K562 (cell line): Measurements from ENCODE around the gene DIP2C. TPM values are rescaled to one million over a fixed set of nuclear protein-coding genes. Genes with fewer than 3 reads are reported as not detected.

Source experiments
- ATAC-seq: fragments of 200-7000 bp; cut with Tn5 transposase; 3 replicates; pipeline ENCODE4 v1.9.1; 2020; ENCODE audit warnings: moderate library complexity
- BruUV-seq: library from RNA; stranded (reverse); fragments of 400-500 nt; replicated peaks from 2 replicates; lab custom pipeline; 2021; lab: Mats Ljungman, UMichigan
- CTCF ChIA-PET: fragments of 300-600 bp; formaldehyde crosslinking; extraction: SDS; loops from one replicate; lab custom pipeline; 2021; ENCODE audit warnings: low intra/inter-chr PET ratio; lab: Yijun Ruan, JAX
- POLR2A ChIA-PET: fragments of 300-600, 350-650 bp; sonication (Branson Sonifier 250); formaldehyde crosslinking; extraction: SDS; loops from one replicate; lab custom pipeline; 2021; ENCODE audit warnings: antibody characterized with exemption, inconsistent platforms; lab: Yijun Ruan, JAX
- DNase-seq, 4 experiments: peaks; one replicate each; pipeline versions ENCODE4 v3.0.0 to v3.0.0-alpha.2; 2011 to 2018; ENCODE audit warnings: low spot score in 3 of 4, mixed read lengths in 3 of 4; ENCODE audit errors: extremely low read depth in 1 of 4
- FAIRE-seq: peaks from 2 replicates; lab custom pipeline; 2011; peaks lifted over from hg19 to GRCh38; lab: Jason Lieb, UNC
- H2AFZ ChIP-seq: 2 replicates; pipeline ENCODE4 v1.6.0; 2011; ENCODE audit warnings: low read depth, low read length, control low read depth, inconsistent platforms
- H3K27ac ChIP-seq: fragments of 200-600 bp; 3 replicates; pipeline ENCODE4 v1.8.0; 2011; ENCODE audit warnings: low read depth, mild to moderate bottlenecking, control low read depth, inconsistent platforms, low read length, moderate library complexity, mixed read lengths; ENCODE audit errors: extremely low read depth
- H3K27me3 ChIP-seq, 2 experiments: fragments of 300-600 bp in 1 of 2; 2 replicates in 1 of 2; 3 replicates in 1 of 2; pipeline versions ENCODE4 v1.6.0 to v1.8.0; 2011; ENCODE audit warnings: inconsistent platforms in 2 of 2, low read length in 2 of 2, mild to moderate bottlenecking in 1 of 2, mixed read lengths in 1 of 2, moderate library complexity in 1 of 2; ENCODE audit not compliant: control insufficient read depth in 2 of 2, insufficient read depth in 2 of 2
- H3K36me3 ChIP-seq: fragments of 300-600 bp; 3 replicates; pipeline ENCODE4 v1.8.0; 2011; ENCODE audit warnings: mild to moderate bottlenecking, low read length, inconsistent platforms; ENCODE audit not compliant: control insufficient read depth, insufficient read depth
- H3K4me1 ChIP-seq, 2 experiments: fragments of 200-600 bp in 1 of 2; replicated peaks in 1 of 2; 2 replicates in 1 of 2; 3 replicates in 1 of 2; pipeline versions ENCODE4 v1.5.1 to v1.8.0; 2011; ENCODE audit warnings: inconsistent platforms in 2 of 2, low read length in 2 of 2, mild to moderate bottlenecking in 1 of 2, mixed read lengths in 1 of 2, moderate library complexity in 1 of 2; ENCODE audit not compliant: control insufficient read depth in 2 of 2, insufficient read depth in 2 of 2
- H3K4me2 ChIP-seq: 2 replicates; pipeline ENCODE4 v1.6.1; 2011; ENCODE audit warnings: low read length, control low read depth, inconsistent platforms, mixed read lengths; ENCODE audit not compliant: insufficient read depth
- H3K4me3 ChIP-seq: fragments of 200-600 bp; sonication (generic), shearing (Covaris generic); 2 replicates; pipeline ENCODE4 v1.5.1; 2016; ENCODE audit warnings: control low read depth, inconsistent platforms
- H3K79me2 ChIP-seq: fragments of 200-600 bp; 3 replicates; pipeline ENCODE4 v1.8.0; 2011; ENCODE audit warnings: low read length, inconsistent platforms; ENCODE audit not compliant: control insufficient read depth, insufficient read depth
- H3K9ac ChIP-seq, 2 experiments: 2 replicates each; pipeline versions ENCODE4 v1.6.0 to v1.6.1; 2011; ENCODE audit warnings: low read depth in 2 of 2, low read length in 2 of 2, control low read depth in 1 of 2, inconsistent platforms in 1 of 2, mild to moderate bottlenecking in 1 of 2, mixed read lengths in 1 of 2; ENCODE audit not compliant: insufficient read depth in 1 of 2
- H3K9me1 ChIP-seq: one replicate; pipeline ENCODE4 v1.6.0; 2011; ENCODE audit warnings: inconsistent platforms, mild to moderate bottlenecking, low read length, moderate library complexity; ENCODE audit not compliant: control insufficient read depth, insufficient read depth
- H3K9me3 ChIP-seq: replicated peaks from 2 replicates; pipeline ENCODE4 v1.5.1; 2011; ENCODE audit warnings: low read depth, low read length, inconsistent platforms; ENCODE audit not compliant: control insufficient read depth, insufficient read depth
- H4K20me1 ChIP-seq: replicated peaks from 2 replicates; pipeline ENCODE4 v1.6.1; 2011; ENCODE audit warnings: low read length, inconsistent platforms, mixed read lengths; ENCODE audit not compliant: control insufficient read depth, insufficient read depth
- GATA2 ChIP-seq: sonication (generic); formaldehyde crosslinking; IDR thresholded peaks from 2 replicates; pipeline ENCODE4 v1.4.0; 2020; ENCODE audit warnings: mild to moderate bottlenecking, missing genetic modification reagents
- JUN ChIP-seq, 2 experiments: sonication (generic) in 1 of 2; formaldehyde crosslinking in 1 of 2; IDR thresholded peaks; 2 replicates each; pipeline versions ENCODE4 v1.6.1 to v1.8.0; 2012 to 2022; ENCODE audit warnings: borderline replicate concordance in 2 of 2, mild to moderate bottlenecking in 2 of 2, improper control_type of control experiment in 1 of 2, low read depth in 1 of 2, low read length in 1 of 2, missing genetic modification reagents in 1 of 2
- KHSRP ChIP-seq: fragments of 450-650 bp; IDR thresholded peaks from 2 replicates; pipeline ENCODE4 v1.6.1; 2017
- KLF10 ChIP-seq: fragments of 250-450 bp; sonication (Bioruptor Pico); IDR thresholded peaks from 2 replicates; pipeline ENCODE4 v1.6.1; 2021; ENCODE audit warnings: matching md5 sums
- PML ChIP-seq: IDR thresholded peaks from 2 replicates; pipeline ENCODE4 v1.6.1; 2012; ENCODE audit warnings: low read length, inconsistent platforms
- SUPT5H ChIP-seq: fragments of 450-650 bp; IDR thresholded peaks from 2 replicates; pipeline ENCODE4 v1.6.1; 2016
- ZC3H4 ChIP-seq: sonication (generic); formaldehyde crosslinking; IDR thresholded peaks from 2 replicates; pipeline ENCODE4 v1.9.0; 2021; ENCODE audit warnings: missing genetic modification reagents, borderline replicate concordance
- ZFP36 ChIP-seq: fragments of 150-350 bp; IDR thresholded peaks from 2 replicates; pipeline ENCODE4 v1.6.1; 2018; ENCODE audit warnings: low read length, low read depth; ENCODE audit not compliant: partially characterized antibody
- ZFPM2 ChIP-seq: fragments of 250-450 bp; sonication (Bioruptor Pico); IDR thresholded peaks from 2 replicates; pipeline ENCODE4 v1.5.1; 2022; ENCODE audit warnings: mild to moderate bottlenecking
- ZNF589 ChIP-seq: fragments of 200-800 bp; sonication (Bioruptor generic); IDR thresholded peaks from 2 replicates; pipeline ENCODE4 v1.6.1; 2016; ENCODE audit warnings: low read depth, missing genetic modification characterization, missing compliant biosample characterization
- WGBS: fragments of 100-300 bp; shearing (Covaris generic); methylation state at CpG from one replicate; pipeline ENCODE4 v1.1.6; 2016; ENCODE audit warnings: low coverage, mixed read lengths; ENCODE audit not compliant: insufficient coverage; ENCODE audit errors: missing lambda C conversion rate; 5-methylcytosine and 5-hydroxymethylcytosine counted together
- in situ Hi-C: fragments of 300-500 bp; cut with MboI; formaldehyde crosslinking; loops from 4 replicates; pipeline ENCODE4 v1.15.0; 2018; ENCODE audit warnings: inconsistent platforms, mixed read lengths
- intact Hi-C: fragments of 100-400 bp; cut with micrococcal nuclease; formaldehyde crosslinking; loops from 2 replicates; pipeline ENCODE4 v1.14.2; 2022
- polyA plus RNA-seq, 8 experiments: library from polyadenylated mRNA; depleted of rRNA in 4 of 8; stranded (reverse) in 5 of 8; unstranded in 3 of 8; fragments of >200 nt; fragmentation: Nextera tagmentation in 2 of 8; fragmentation: Illumina TruSeq in 1 of 8; extraction: Ambion mirVana in 2 of 8; extraction: Trizol in 1 of 8; gene quantifications; 2 replicates each; pipeline versions ENCODE4 v1.2.1 to v1.2.3, GENCODE V29; 2011 to 2014; ENCODE audit warnings: inconsistent platforms in 1 of 8, missing spikeins in 1 of 8
- total RNA-seq, 7 experiments: library from RNA; depleted of rRNA in 6 of 7; stranded (reverse); fragments of >200 nt in 6 of 7; fragmentation: Illumina TruSeq in 2 of 7; extraction: Trizol in 2 of 7; gene quantifications; 2 replicates each; pipeline versions ENCODE4 v1.2.1 to v1.2.3, GENCODE V29; 2011 to 2021; ENCODE audit warnings: low replicate concordance in 1 of 7
- TF ChIP-seq, protein P1 (sequence below), 3 experiments: IDR thresholded peaks in 2 of 3; conservative IDR thresholded peaks in 1 of 3; 2 replicates each; pipeline ENCODE4 v1.5.1; 2011 to 2012; ENCODE audit warnings: low read length in 3 of 3, mild to moderate bottlenecking in 3 of 3, control low read depth in 2 of 3, improper control_type of control experiment in 1 of 3, inconsistent platforms in 1 of 3, low read depth in 1 of 3, mixed read lengths in 1 of 3, moderate library complexity in 1 of 3; ENCODE audit not compliant: insufficient read depth in 2 of 3
- TF ChIP-seq, protein P2 (sequence below): fragments of 250-450 bp; sonication (Bioruptor Pico); IDR thresholded peaks from 2 replicates; pipeline ENCODE4 v1.5.0; 2020; ENCODE audit warnings: mild to moderate bottlenecking, borderline replicate concordance
- TF ChIP-seq, protein P3 (sequence below): IDR thresholded peaks from 2 replicates; pipeline ENCODE4 v1.6.1; 2011; ENCODE audit warnings: borderline replicate concordance, low read depth, mild to moderate bottlenecking, moderate library complexity, low read length; ENCODE audit not compliant: insufficient read depth, poor library complexity, severe bottlenecking

Gene DIP2C
- total and polyA plus RNA-seq, 9 of the 15 experiments (the other 6 are each of a cell fraction or from before 2014, with no cell fraction given) = 0.01 TPM; not detected in 8

DNA sequence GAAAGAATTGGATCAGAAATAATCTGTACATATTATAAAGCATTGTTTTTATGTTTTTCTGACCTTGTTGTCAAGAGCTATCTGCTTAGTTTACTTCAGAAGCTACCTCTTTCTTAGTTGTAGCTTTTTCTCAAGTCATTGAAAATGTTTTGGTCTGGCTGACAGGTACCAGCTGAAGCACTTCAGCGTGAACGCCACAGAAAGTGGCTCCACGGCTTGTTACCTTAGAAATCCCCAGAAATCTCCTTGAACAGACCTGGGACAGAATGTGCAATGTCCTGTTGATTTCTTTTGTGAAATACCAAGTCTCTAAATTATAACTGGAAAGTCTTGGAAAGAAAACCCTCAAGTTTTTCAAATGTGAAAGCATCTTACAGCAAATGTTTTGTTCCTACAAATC lies 457.4 kb downstream of the DIP2C start (continued):
- no peak for TF ChIP-seq ZFPM2 (CRISPR knock-in tag)

DNA sequence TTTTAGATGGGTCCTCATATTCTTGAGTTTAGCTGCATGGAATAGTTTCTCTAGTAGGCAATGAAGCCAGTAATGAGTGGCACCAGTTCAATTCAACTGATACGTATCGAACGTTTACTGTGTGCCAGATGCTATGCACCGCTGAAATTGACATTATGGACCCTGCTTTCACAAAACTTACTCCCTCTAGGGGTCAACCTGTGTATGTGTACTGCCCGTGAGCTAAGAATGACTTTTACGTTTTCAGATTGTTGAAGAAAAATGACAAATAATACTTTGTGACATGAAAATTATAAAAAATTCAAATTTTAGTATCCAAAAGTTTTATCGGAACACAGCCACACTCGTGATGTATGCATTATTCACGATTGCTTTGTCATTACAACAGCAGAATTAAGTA lies 458.7 kb downstream of the DIP2C start:
- Histone ChIP-seq H3K9ac (no peak overlapping the region), H3K79me2 (no peaks in the 10 kb centered on the region), H3K9me1 (no peaks in the 10 kb centered on the region), H3K4me3 (no peak overlapping the region), H4K20me1 (no peaks in the 10 kb centered on the region), H3K4me1 (no peaks in the 10 kb centered on the region), H3K9me3 (no peaks in the 10 kb centered on the region), H2AFZ (no peak overlapping the region), H3K36me3 (no peaks in the 10 kb centered on the region), H3K27me3 (no peaks in the 10 kb centered on the region), H3K27ac (no peak overlapping the region), H3K4me2 (no peak overlapping the region)
- CTCF ChIA-PET = no interaction called here
- intact Hi-C loops = no loop called here
- no TSS peak for BruUV-seq
- POLR2A ChIA-PET = no interaction called here
- ATAC-seq (peak; percentile 88), DNase-seq (peak; percentile 20 to 39 (median 30)), FAIRE-seq (peak; percentile 85)
- no peak for TF ChIP-seq ZFP36
- TF ChIP-seq, protein P1, sequence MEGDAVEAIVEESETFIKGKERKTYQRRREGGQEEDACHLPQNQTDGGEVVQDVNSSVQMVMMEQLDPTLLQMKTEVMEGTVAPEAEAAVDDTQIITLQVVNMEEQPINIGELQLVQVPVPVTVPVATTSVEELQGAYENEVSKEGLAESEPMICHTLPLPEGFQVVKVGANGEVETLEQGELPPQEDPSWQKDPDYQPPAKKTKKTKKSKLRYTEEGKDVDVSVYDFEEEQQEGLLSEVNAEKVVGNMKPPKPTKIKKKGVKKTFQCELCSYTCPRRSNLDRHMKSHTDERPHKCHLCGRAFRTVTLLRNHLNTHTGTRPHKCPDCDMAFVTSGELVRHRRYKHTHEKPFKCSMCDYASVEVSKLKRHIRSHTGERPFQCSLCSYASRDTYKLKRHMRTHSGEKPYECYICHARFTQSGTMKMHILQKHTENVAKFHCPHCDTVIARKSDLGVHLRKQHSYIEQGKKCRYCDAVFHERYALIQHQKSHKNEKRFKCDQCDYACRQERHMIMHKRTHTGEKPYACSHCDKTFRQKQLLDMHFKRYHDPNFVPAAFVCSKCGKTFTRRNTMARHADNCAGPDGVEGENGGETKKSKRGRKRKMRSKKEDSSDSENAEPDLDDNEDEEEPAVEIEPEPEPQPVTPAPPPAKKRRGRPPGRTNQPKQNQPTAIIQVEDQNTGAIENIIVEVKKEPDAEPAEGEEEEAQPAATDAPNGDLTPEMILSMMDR (IDR thresholded peaks at IDR 0.05 in 2 of 3, conservative IDR thresholded peaks at IDR 0.05 in 1 of 3; ENCODE audit: insufficient read depth in 2 of 3, low read depth in 1 of 3, low read length in 3 of 3) = peak; percentile 39 to 55 (median 46); a peak in 4 of 6 replicates
- no peak for TF ChIP-seq KHSRP
- TF ChIP-seq ZC3H4 = no peak
- no peak for TF ChIP-seq GATA2 (CRISPR knock-in tag)
- no peak for TF ChIP-seq SUPT5H
- no peak for TF ChIP-seq PML
- no peak for TF ChIP-seq KLF10
- no peak for TF ChIP-seq JUN (IDR thresholded peaks at IDR 0.05; ENCODE audit: borderline replicate concordance, low read depth, low read length)
- no peak for TF ChIP-seq JUN (CRISPR knock-in tag; IDR thresholded peaks at IDR 0.05; ENCODE audit: borderline replicate concordance)
- no peak for TF ChIP-seq ZNF589 (CRISPR knock-in tag)
- TF ChIP-seq, protein P2, sequence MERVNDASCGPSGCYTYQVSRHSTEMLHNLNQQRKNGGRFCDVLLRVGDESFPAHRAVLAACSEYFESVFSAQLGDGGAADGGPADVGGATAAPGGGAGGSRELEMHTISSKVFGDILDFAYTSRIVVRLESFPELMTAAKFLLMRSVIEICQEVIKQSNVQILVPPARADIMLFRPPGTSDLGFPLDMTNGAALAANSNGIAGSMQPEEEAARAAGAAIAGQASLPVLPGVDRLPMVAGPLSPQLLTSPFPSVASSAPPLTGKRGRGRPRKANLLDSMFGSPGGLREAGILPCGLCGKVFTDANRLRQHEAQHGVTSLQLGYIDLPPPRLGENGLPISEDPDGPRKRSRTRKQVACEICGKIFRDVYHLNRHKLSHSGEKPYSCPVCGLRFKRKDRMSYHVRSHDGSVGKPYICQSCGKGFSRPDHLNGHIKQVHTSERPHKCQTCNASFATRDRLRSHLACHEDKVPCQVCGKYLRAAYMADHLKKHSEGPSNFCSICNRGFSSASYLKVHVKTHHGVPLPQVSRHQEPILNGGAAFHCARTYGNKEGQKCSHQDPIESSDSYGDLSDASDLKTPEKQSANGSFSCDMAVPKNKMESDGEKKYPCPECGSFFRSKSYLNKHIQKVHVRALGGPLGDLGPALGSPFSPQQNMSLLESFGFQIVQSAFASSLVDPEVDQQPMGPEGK (CRISPR knock-in tag) = no peak
- TF ChIP-seq, protein P3, sequence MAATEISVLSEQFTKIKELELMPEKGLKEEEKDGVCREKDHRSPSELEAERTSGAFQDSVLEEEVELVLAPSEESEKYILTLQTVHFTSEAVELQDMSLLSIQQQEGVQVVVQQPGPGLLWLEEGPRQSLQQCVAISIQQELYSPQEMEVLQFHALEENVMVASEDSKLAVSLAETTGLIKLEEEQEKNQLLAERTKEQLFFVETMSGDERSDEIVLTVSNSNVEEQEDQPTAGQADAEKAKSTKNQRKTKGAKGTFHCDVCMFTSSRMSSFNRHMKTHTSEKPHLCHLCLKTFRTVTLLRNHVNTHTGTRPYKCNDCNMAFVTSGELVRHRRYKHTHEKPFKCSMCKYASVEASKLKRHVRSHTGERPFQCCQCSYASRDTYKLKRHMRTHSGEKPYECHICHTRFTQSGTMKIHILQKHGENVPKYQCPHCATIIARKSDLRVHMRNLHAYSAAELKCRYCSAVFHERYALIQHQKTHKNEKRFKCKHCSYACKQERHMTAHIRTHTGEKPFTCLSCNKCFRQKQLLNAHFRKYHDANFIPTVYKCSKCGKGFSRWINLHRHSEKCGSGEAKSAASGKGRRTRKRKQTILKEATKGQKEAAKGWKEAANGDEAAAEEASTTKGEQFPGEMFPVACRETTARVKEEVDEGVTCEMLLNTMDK = peak; percentile 22
- in situ Hi-C loops = no loop called here
- 48% methylated on average over 9 of the region's 9 CpGs for WGBS
